HUES64 (cell line): ENCODE data around the gene NIM1K.

Source experiments
- H3K27ac ChIP-seq: 2 replicates; pipeline ENCODE4 v1.7.0; 2013; ENCODE audit warnings: low read depth, low read length, inconsistent platforms
- H3K27me3 ChIP-seq: 2 replicates; pipeline ENCODE4 v1.6.1; 2013; ENCODE audit warnings: mild to moderate bottlenecking, low read length; ENCODE audit not compliant: insufficient read depth
- H3K36me3 ChIP-seq: 2 replicates; pipeline ENCODE4 v1.6.1; 2013; ENCODE audit warnings: mild to moderate bottlenecking, low read length; ENCODE audit not compliant: insufficient read depth
- H3K4me1 ChIP-seq: 2 replicates; pipeline ENCODE4 v1.6.1; 2013; ENCODE audit warnings: mild to moderate bottlenecking, low read length, moderate library complexity; ENCODE audit not compliant: insufficient read depth
- H3K4me3 ChIP-seq: 2 replicates; pipeline ENCODE4 v1.5.1; 2013; ENCODE audit warnings: mild to moderate bottlenecking, low read length, moderate library complexity
- H3K9ac ChIP-seq: 2 replicates; pipeline ENCODE4 v1.6.1; 2013; ENCODE audit warnings: mild to moderate bottlenecking, low read depth, low read length
- H3K9me3 ChIP-seq: 2 replicates; pipeline ENCODE4 v1.6.1; 2013; ENCODE audit warnings: low read depth, low read length; ENCODE audit not compliant: insufficient read depth
- WGBS: fragments of 150-250, 120-280 bp; methylation state at CpG from one replicate; pipeline ENCODE4 v1.1.7; 2013; ENCODE audit warnings: missing lambda C conversion rate; 5-methylcytosine and 5-hydroxymethylcytosine counted together

The NIM1K gene

DNA sequence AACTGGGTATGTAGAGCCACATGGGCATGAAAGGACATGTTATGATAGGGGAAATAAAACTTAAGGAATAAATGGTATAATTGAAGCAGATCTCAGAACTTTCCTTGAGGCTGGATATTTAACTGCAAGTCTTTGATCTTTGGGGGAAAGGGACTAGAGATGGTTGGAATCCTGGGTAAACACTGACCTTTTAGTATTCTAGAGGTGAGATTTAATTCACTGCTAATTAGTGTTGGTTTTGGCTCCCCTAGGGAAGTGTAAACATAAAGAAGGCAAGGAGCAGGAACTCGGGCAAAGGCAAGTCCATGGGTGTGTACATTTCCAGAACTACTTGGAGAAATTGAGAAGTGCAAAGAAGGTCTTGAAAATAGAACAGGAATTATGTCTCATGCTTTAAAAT, 16.6 kb downstream of the NIM1K start:
- H3K27ac ChIP-seq, result no peak overlapping the region
- no peak overlapping the region for H3K9ac ChIP-seq
- no peak overlapping the region for H3K4me3 ChIP-seq

DNA sequence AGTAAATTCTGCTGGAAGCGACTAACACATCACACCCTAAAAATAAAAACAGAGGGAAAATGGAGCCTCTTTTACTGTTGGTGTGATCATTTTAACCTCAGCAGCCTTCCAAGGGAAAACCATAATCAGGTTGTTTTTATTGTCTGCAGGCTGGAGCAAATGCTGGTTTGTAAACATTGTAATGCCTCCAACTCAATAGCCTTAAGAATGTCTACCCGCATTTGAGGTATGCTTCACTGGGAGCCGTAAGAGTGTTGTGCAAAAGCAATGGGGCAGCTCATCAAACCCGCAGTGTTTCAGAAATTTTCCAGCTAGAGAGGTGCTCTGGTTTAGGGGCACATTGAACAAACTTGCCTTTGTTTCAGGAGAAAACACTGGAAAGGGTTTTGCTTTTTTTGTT, 17.0 kb downstream of the NIM1K start:
- WGBS, result 69% methylated on average over 3 of the region's 4 CpGs
- Histone ChIP-seq H3K9me3 (no peaks in the 10 kb centered on the region), H3K4me3 (no peak overlapping the region), H3K9ac (no peak overlapping the region), H3K4me1 (peaks cover 7% of the 10 kb centered on the region), H3K27me3 (no peaks in the 10 kb centered on the region), H3K36me3 (no peaks in the 10 kb centered on the region), H3K27ac (no peak overlapping the region)

More for the DNA sequence above, 16.6 kb downstream of the NIM1K start:
- Histone ChIP-seq H3K9me3 (no peaks in the 10 kb centered on the region), H3K4me1 (peaks cover 7% of the 10 kb centered on the region), H3K36me3 (no peaks in the 10 kb centered on the region), H3K27me3 (no peaks in the 10 kb centered on the region)
- 15% methylated on average over 1 of the region's 1 CpG for WGBS

- Histone ChIP-seq H3K9me3 (no peaks in the 10 kb centered on the region), H3K27me3 (no peaks in the 10 kb centered on the region), H3K27ac (no peak overlapping the region), H3K4me3 (no peak overlapping the region), H3K36me3 (no peaks in the 10 kb centered on the region), H3K4me1 (peaks cover 7% of the 10 kb centered on the region), H3K9ac (no peak overlapping the region)
- WGBS, result 87% methylated on average over 5 of the region's 5 CpGs
Measured at GRCh38 chr5:43209833-43210232, 17.8 kb downstream of the NIM1K start.

DNA sequence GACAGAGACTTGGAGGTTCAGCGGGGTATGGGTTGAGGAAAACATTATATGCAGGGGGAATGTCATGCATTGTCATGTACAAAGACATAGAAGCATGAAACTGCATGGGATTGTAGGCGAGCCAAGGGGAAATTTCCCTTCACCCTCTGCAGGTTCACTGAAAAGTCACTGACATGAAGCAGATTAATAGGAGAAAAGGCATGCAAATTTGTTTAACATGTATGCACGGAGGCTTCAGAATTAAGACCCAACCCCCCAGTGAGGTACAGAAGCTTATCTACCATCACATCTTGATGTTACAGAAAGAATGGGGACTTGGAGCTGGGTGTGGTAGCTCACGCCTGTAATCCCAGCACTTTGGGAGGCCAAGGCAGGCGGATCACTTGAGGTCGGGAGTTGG, 18.5 kb downstream of the NIM1K start:
- no peaks in the 10 kb centered on the region for H3K36me3 ChIP-seq
- peaks cover 7% of the 10 kb centered on the region for H3K4me1 ChIP-seq
- no peak overlapping the region for H3K27ac ChIP-seq
- no peaks in the 10 kb centered on the region for H3K9me3 ChIP-seq
- H3K27me3 ChIP-seq, result no peaks in the 10 kb centered on the region
- no peak overlapping the region for H3K4me3 ChIP-seq
- WGBS, result 87% methylated on average over 5 of the region's 6 CpGs
- no peak overlapping the region for H3K9ac ChIP-seq

DNA sequence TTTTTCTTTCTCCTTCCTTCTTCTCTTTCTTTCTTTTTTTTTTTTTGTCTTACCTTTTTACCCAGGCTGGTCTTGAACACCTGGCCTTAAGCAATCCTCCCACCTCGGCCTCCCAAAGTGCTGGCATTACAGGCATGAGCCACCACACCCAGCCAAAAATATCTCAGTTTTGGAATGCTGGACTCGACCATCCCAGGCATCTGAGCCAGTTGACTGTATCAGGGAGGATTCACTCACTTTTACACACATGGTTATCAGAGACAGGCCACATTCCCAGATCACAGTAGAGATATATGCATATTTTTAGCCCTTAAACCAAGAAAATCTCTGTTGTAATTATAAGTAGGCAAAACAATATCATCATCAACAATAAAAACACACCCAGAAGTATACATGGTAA, 21.9 kb downstream of the NIM1K start:
- H3K27me3 ChIP-seq, result no peaks in the 10 kb centered on the region
- H3K27ac ChIP-seq, result no peak overlapping the region
- H3K9me3 ChIP-seq, result no peaks in the 10 kb centered on the region
- H3K36me3 ChIP-seq, result no peaks in the 10 kb centered on the region
- H3K9ac ChIP-seq, result no peak overlapping the region
- WGBS, result 93% methylated on average over 2 of the region's 2 CpGs
- H3K4me3 ChIP-seq, result no peak overlapping the region
- H3K4me1 ChIP-seq, result peaks cover 2% of the 10 kb centered on the region

DNA sequence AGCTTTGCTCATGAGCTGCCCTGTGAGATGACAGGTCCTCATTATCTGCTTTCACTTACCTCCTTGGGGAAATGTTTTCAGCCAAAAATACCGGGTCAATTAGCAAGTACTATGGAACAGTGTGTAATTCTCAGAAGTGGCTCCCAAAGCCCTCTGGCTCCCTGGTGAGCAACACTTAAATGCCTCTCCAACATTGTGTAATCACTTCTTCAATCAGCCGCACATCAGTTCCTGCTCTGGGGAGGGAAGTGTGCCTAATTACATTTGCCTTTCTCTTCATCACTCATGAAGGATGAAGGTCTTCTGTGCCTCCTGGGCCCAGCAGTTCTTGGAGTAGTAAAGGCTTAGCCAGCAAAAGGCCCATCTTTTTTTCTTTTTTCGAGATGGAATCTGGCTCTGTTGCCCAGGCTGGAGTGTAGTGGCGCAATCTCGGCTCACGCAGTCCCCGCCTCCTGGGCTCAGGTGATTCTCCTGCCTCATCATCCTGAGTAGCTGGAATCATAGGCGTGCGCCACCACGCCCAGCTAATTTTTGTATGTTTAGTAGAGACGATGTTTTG, 23.1 kb downstream of the NIM1K start:
- WGBS, result 94% methylated on average over 11 of the region's 11 CpGs
- no peak overlapping the region for H3K4me3 ChIP-seq
- no peaks in the 10 kb centered on the region for H3K36me3 ChIP-seq
- H3K27me3 ChIP-seq, result no peaks in the 10 kb centered on the region
- no peaks in the 10 kb centered on the region for H3K4me1 ChIP-seq
- H3K27ac ChIP-seq, result no peak overlapping the region
- no peaks in the 10 kb centered on the region for H3K9me3 ChIP-seq
- no peak overlapping the region for H3K9ac ChIP-seq

DNA sequence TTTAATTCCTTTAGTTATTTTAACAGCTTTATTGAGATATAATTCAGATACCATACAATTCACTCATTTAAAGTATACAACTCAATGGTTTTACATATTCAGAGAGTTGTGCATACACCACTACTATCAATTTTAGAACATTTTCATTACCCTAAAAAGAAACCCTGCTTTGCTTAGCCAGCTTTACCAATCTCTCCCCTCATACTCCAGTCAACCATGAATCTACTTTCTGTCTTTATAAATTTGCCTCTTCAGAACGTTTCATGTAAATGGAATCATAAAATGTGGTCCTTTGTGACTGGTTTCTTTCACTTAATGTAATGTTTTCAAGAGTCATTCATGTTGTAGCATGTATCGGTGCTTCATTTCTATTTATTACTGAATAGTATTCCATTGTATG, 24.9 kb downstream of the NIM1K start:
- Histone ChIP-seq H3K4me3 (no peak overlapping the region), H3K27ac (no peak overlapping the region), H3K9me3 (no peaks in the 10 kb centered on the region), H3K36me3 (no peaks in the 10 kb centered on the region), H3K9ac (no peak overlapping the region), H3K4me1 (no peaks in the 10 kb centered on the region), H3K27me3 (no peaks in the 10 kb centered on the region)
- 77% methylated on average over 1 of the region's 2 CpGs for WGBS

DNA sequence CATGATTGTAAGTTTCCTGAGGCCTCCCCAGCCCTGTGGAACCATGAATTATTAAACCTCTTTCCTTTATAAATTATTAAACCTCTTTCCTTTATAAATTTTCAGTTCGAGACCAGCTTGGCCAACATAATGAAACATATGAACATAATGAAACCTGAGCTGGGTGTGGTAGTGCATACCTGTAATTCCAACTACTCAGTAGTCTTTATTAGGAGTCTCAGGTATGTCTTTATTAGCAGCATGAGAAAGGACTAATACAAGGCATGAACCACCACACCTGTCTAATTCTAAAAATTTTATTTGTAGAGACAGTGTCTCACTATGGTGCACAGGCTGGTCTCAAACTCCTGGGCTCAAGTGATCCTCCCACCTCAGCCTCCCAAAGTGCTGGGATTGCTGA, 27.1 kb downstream of the NIM1K start:
- Histone ChIP-seq H3K27me3 (no peaks in the 10 kb centered on the region), H3K36me3 (no peaks in the 10 kb centered on the region), H3K9ac (no peak overlapping the region), H3K9me3 (no peaks in the 10 kb centered on the region), H3K27ac (no peak overlapping the region), H3K4me3 (no peak overlapping the region), H3K4me1 (no peaks in the 10 kb centered on the region)
- no CpG with 5 or more reads among the region's 1 CpG for WGBS

- no peaks in the 10 kb centered on the region for H3K36me3 ChIP-seq
- H3K4me1 ChIP-seq, result no peaks in the 10 kb centered on the region
- H3K9ac ChIP-seq, result no peak overlapping the region
Measured at GRCh38 chr5:43221502-43221901, 29.5 kb downstream of the NIM1K start.

GRCh38 chr5:43225649-43226245, 33.7 kb downstream of the NIM1K start:
- WGBS, result 78% methylated on average over 2 of the region's 2 CpGs
- Histone ChIP-seq H3K4me1 (no peaks in the 10 kb centered on the region), H3K4me3 (no peak overlapping the region), H3K27ac (no peak overlapping the region), H3K27me3 (no peaks in the 10 kb centered on the region), H3K9ac (no peak overlapping the region), H3K9me3 (no peaks in the 10 kb centered on the region), H3K36me3 (no peaks in the 10 kb centered on the region)

More at GRCh38 chr5:43221502-43221901, 29.5 kb downstream of the NIM1K start:
- 95% methylated on average over 5 of the region's 5 CpGs for WGBS
- no peaks in the 10 kb centered on the region for H3K9me3 ChIP-seq
- H3K4me3 ChIP-seq, result no peak overlapping the region
- H3K27ac ChIP-seq, result no peak overlapping the region
- no peaks in the 10 kb centered on the region for H3K27me3 ChIP-seq

- Histone ChIP-seq H3K4me3 (no peak overlapping the region), H3K9ac (no peak overlapping the region), H3K27ac (no peak overlapping the region), H3K4me1 (no peaks in the 10 kb centered on the region), H3K36me3 (no peaks in the 10 kb centered on the region), H3K27me3 (no peaks in the 10 kb centered on the region), H3K9me3 (no peaks in the 10 kb centered on the region)
- WGBS, result 75% methylated on average over 1 of the region's 1 CpG
Measured at GRCh38 chr5:43227655-43228054, 35.6 kb downstream of the NIM1K start.

- 93% methylated on average over 3 of the region's 3 CpGs for WGBS
- Histone ChIP-seq H3K27me3 (no peaks in the 10 kb centered on the region), H3K36me3 (no peaks in the 10 kb centered on the region), H3K4me1 (no peaks in the 10 kb centered on the region), H3K9ac (no peak overlapping the region), H3K9me3 (no peaks in the 10 kb centered on the region), H3K27ac (no peak overlapping the region), H3K4me3 (no peak overlapping the region)
Measured at GRCh38 chr5:43230707-43231106, 38.7 kb downstream of the NIM1K start.
